CD4-positive, alpha-beta T cell treated with Interleukin-4 for 4 hours (primary cell): ENCODE results near the gene BRD4.

ENCODE experiments used
- DNase-seq: peaks from one replicate; pipeline ENCODE4 v3.0.0-alpha.2; 2020

Gene BRD4

GRCh38 chr19:15307169-15307568, 25.2 kb downstream of the BRD4 start:
- DNase-seq = no peak

GRCh38 chr19:15305582-15306334, 26.6 kb downstream of the BRD4 start:
- DNase-seq = no peak

DNA sequence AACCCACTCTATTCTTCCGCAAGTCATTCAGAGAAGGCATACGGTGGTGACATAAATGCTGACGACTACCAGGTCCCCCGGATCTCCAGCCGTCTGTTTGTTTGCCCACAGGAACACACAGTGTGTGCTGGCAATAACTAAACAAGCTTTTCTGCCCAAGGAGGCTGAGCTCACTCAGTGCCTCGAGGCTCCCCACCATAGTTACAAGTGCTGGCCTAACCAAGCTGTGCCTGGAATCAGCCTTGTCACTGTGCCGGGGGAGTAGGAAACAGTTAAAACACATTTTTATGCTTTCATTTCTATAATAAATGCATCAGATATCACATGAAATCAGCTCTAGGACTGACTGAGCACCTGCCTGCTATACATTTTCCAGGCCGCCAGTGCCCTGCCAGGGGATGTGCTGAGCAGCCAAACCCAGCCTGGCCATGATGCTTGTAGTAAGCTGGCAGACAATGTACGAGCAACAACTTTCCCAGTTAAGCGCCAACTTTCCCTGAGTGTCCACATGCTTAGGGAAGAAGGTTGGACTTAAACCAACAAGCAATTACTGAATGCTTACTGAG, 28.1 kb downstream of the BRD4 start:
- no peak for DNase-seq

- no peak for DNase-seq
These were observed 29.1 kb downstream of the BRD4 start for GRCh38 chr19:15303105-15303780.

DNA sequence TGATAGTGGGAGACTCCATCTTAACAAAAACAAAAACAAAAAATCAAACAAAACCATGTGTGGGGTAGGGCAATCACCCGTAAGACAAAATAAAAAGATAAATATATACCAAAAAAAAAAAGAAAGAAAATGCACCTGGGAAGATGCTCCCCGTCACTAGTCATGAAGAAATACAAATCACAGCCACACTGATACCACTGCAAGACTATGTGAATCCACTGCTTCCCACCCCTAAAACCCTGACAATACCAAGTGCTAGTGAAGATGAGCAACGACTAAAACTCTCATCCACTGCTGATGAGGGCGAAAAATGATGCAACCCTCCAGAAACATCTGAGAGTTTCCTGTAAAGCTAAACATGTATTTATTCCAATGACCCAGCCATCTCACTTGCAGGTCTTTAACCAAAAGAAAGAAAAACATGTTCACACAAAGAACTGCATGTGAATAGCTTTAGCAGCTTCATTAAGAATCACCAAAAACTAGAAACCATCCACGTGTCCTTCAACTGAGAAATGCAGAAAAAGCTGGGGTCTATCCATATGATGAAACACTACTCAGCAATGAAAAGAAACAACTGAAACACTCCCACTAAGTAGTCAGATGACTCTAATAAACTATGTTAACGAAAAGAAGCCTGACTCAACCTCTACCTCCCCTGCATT, 31.7 kb downstream of the BRD4 start:
- no peak for DNase-seq

DNA sequence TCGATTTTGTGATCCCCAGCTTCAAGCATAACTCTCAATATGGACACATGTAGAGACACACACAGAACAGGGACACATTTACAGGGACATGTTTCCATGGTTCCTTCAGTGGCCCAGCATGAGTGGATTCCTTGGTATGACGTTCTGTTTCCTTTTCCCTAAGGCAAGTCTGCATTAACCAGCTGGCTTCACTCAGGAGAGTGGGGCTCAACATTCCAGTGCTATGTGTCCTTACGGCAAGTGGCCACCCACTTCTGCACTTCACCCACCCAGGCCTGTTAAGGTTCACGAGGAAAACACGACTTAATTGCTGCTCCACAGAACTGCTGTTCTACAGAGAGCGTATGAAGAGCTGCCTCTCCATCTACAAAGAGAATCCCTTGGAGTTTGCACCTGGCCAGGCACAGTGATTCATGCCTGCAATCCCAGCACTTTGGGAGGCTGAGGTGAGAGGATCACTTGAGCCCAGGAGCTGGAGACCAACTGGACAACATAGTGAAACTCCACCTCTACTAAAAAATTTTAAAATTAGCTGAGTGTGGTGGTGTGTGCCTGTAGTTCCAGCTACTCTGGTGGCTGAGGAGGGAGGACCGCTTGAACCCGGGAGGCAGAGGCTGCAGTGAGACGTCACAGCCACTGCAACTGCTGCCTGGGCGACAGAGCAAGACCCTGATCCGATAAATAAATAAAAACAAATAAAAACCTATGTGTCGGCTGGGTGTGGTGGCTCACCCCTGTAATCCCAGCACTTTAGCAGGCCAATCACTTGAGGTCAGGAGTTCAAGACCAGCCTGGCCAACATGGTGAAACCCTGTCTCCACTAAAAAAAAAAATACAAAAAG, 32.5 kb downstream of the BRD4 start:
- no peak for DNase-seq

- no peak for DNase-seq
These were observed 33.3 kb downstream of the BRD4 start for GRCh38 chr19:15298847-15299567.

DNA sequence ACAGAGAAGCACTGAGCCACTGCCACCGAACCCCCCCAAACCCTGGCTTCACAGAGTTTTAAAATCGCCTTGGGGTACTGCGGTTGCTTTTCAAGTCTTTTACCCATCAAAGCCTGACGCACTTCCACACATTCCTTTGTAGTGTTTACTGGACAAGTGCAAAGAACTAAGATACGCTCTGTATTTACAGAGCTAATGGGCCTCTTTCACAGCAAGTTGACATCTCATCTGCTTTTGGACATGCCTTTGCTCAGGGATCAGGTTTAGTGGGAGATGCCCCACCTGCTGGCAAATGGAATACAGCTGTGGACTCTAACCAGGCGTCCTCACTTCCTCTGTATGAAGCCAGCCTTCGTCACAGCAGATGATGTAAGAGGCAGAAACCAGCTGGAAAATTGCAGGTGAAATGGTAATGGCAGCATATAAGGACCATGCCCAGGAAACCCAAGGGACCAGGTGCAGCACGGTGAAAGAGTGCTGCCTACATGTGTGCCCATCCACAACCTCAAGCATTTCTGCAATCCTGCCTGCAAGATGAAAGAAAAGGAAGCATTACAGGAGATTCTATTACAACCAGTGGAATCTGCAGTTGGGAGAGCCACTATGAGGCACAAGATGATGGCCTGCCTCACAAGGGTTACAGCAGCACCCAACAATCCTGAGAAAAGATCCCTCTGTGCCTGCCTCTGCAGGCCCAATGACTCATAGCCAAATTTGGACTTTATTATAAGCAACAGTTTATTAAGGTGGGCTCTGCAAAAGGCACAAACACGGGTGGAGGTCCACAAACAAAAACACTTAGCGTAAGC, 34.7 kb downstream of the BRD4 start:
- no peak for DNase-seq

GRCh38 chr19:15296841-15297415, 35.4 kb downstream of the BRD4 start:
- no peak for DNase-seq

DNA sequence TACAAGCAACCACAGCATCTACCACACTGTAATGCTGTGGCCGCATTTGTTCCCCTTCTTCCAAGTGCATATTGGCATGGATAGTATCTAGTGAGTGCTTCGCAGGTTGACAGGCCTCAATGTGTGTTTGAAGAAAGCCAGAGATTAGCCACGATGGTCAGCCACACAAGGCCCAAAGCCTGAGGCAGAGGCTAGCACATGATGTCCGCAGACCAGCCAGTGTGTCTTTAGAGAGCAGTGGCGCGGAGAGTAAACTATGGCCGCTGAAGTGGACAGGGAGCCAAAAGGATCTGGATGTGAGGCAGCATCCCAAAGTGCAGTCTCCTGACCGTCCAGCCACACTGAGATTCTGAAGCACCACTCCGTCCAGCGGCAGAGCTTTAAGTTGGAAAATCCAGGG, 36.0 kb downstream of the BRD4 start:
- no peak for DNase-seq

DNA sequence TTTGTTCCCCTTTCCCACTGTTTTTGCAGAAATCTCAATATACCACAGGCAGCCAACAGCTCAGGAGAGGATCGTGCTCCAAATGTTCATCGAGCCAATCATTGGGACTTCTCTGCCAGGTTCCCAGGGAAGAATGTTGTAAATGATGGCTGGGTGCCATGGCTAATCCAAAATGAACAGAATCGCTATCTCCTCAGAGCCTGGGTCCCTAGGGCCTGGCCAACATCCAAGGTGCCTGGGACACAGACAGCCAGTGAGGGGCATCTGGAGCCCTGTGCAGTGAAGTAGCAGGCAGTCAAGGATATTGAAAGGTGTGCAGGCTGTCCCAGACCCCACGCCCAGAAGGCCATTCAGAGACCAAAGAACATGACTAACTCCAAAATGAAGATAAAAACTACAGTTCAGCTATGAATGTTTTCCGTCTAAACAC, 37.8 kb downstream of the BRD4 start:
- no peak for DNase-seq

DNA sequence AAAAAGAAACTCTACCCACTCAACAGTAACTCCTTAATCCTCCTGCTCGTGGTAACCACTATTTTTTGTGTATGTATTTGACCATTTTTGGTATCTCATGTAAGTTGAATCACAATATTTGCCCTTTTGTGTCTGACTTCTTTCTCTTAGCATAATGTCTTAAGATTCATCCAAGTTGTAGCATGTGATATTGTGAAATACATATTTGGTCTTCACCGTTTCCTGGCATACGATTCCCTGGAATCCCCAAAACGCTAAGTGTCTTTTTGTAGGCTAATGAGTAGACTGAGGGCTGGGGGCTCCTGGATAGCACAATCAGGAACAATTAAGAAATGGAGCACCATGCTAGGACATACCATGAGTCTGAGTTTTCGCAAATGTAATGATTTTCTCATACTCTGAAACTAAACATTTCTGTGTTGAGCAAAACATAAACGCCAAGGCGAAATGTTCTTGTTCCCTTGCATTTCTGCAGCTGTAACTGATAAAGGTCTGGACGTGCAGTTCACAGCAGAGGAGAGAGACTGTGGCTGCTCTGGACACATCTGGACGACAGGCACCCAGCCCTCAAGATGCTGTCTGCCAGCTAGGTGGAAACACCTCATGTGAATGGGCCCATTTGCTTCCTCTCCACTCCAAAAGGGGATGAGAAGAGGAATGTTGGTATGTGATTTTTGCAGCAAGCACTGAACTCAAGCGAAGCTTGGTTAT, 38.4 kb downstream of the BRD4 start:
- no peak for DNase-seq

DNA sequence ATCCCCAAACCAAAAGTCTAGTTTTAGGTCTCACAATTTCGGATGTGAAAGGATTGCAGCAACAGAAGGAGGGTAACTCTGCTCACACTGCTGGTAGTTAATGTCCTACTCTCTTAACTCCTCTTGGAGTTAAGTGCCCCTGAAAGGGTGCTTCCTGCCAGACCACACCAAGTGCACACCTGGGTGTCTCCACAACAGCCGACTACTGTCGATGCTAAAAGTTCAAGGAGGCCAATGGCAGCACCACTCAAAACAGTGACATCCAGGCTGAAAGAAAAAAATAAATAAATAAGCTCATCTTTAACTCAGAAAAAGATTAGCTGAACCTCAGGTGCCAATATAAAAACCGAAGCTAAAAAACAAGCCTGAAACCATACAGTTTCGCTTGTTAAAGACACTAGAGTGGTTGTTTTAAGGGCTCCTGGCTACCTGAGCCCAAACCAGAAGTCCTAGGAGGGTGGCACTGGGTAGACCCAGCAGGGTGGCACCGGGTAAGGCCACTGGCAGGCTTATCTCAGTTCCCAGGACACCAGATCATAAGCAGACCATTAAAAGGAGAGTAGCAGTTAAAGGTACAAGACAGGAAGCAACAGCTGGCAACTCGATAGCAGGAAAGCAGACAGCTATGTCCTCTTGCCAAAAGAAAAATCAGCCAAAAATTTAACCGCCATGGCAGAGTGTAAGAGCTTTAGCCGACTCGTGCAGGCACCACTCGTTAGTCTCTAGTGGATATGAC, 39.3 kb downstream of the BRD4 start:
- no peak for DNase-seq

GRCh38 chr19:15292140-15292539, 40.2 kb downstream of the BRD4 start:
- no peak for DNase-seq

DNA sequence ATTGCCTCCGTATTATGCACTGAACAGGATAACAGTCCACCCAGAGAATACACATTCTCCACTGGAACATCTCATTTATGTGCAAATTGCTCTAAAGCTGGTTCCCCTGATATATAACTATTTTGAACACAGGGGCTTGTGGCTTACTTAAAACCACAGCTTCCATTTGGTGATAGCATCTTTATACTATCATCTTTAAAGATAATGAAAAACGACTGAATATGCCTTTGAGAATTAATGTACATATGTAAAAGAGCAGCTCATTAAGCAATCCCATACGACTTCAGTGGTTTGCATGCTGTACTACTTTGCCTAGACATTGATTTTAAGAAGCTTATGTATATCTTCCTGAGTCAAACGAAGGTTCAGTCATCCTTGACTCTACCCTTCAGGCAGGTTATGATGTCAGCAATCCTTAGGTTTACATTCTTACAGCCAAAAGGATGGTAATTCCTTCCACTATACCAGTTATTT, 40.8 kb downstream of the BRD4 start:
- no peak for DNase-seq

GRCh38 chr19:15291089-15291488, 41.2 kb downstream of the BRD4 start:
- no peak for DNase-seq

GRCh38 chr19:15290166-15290565, 42.2 kb downstream of the BRD4 start:
- no peak for DNase-seq

GRCh38 chr19:15289673-15290072, 42.7 kb downstream of the BRD4 start:
- no peak for DNase-seq
